HG03095 (cell line): Measurements from ENCODE around the gene MBOAT1.
"Not testable (repeated sequence)": the region's sequence is repeated elsewhere in the genome, so short reads cannot be mapped to it uniquely, and the experiment has no call there.

Experiments used
- ATAC-seq: cut with Tn5 transposase; IDR thresholded peaks from one replicate; pipeline ENCODE4 v1.9.1; 2021; ENCODE audit warnings: moderate library complexity; ENCODE audit not compliant: unreplicated experiment

Gene MBOAT1

GRCh38 chr6:20173833-20174792, 38.2 kb downstream of the MBOAT1 start:
- ATAC-seq, result peak; percentile 58

- no peak for ATAC-seq
These were observed 39.3 kb downstream of the MBOAT1 start for GRCh38 chr6:20172842-20173456.

GRCh38 chr6:20170455-20171148, 41.7 kb downstream of the MBOAT1 start:
- ATAC-seq, result no peak

- no peak for ATAC-seq
These were observed 42.5 kb downstream of the MBOAT1 start for GRCh38 chr6:20169786-20170185.

- no peak for ATAC-seq
These were observed 43.1 kb downstream of the MBOAT1 start for GRCh38 chr6:20169119-20169557.

- no peak for ATAC-seq
These were observed 43.6 kb downstream of the MBOAT1 start for GRCh38 chr6:20168690-20169089.

- no peak for ATAC-seq
These were observed 44.7 kb downstream of the MBOAT1 start for GRCh38 chr6:20167601-20168000.

GRCh38 chr6:20166210-20166609, 46.1 kb downstream of the MBOAT1 start:
- no peak for ATAC-seq

- ATAC-seq, result no peak
These were observed 49.8 kb downstream of the MBOAT1 start for GRCh38 chr6:20162515-20162914.

GRCh38 chr6:20160541-20161283, 51.6 kb downstream of the MBOAT1 start:
- no peak for ATAC-seq

GRCh38 chr6:20159781-20160540, 52.3 kb downstream of the MBOAT1 start:
- ATAC-seq, result no peak

GRCh38 chr6:20159098-20159497, 53.2 kb downstream of the MBOAT1 start:
- no peak for ATAC-seq

- ATAC-seq, result no peak
These were observed 53.6 kb downstream of the MBOAT1 start for GRCh38 chr6:20158676-20159075.

GRCh38 chr6:20156824-20157223, 55.4 kb downstream of the MBOAT1 start:
- no peak for ATAC-seq

- no peak for ATAC-seq
These were observed 57.5 kb downstream of the MBOAT1 start for GRCh38 chr6:20154753-20155152.

- no peak for ATAC-seq
These were observed 59.1 kb downstream of the MBOAT1 start for GRCh38 chr6:20153194-20153593.

GRCh38 chr6:20148433-20148832, 63.8 kb downstream of the MBOAT1 start:
- ATAC-seq, result no peak

GRCh38 chr6:20147469-20147868, 64.8 kb downstream of the MBOAT1 start:
- ATAC-seq, result no peak

GRCh38 chr6:20146831-20147230, 65.4 kb downstream of the MBOAT1 start:
- ATAC-seq, result not testable (repeated sequence)

GRCh38 chr6:20146291-20146690, 66.0 kb downstream of the MBOAT1 start:
- no peak for ATAC-seq
